ENCODE measurements around the gene CREBRF. TPM values are rescaled to one million over a fixed set of nuclear protein-coding genes. Genes with fewer than 3 reads are reported as not detected.
"Not testable (repeated sequence)": the region's sequence is repeated elsewhere in the genome, so short reads cannot be mapped to it uniquely, and the experiment has no call there.

The CREBRF gene
- total and polyA plus RNA-seq, 2 of the 4 experiments (the other 2 are of a cell fraction), result 3.2 to 16.1 TPM

GRCh38 chr5:173017087-173017486 lies 39.1 kb upstream of the CREBRF start:
- H3K9me3 ChIP-seq (ENCODE audit: control insufficient read depth, insufficient read depth, low read length); H3K9ac ChIP-seq (ENCODE audit: low read depth, low read length); H3K27ac ChIP-seq (ENCODE audit: insufficient read depth, low read length); H2BK120ac ChIP-seq (ENCODE audit: low read depth, low read length); H3K27me3 ChIP-seq (ENCODE audit: control insufficient read depth, insufficient read depth, low read length); H3K4me3 ChIP-seq (ENCODE audit: insufficient read depth, low read depth, low read length); H4K91ac ChIP-seq (ENCODE audit: insufficient read depth, low read depth, low read length); H4K8ac ChIP-seq (ENCODE audit: low read depth in 2 of 2, low read length in 2 of 2); BruUV-seq (replicated peaks); POLR2A ChIA-PET (ENCODE audit: unreplicated experiment); H2AK9ac ChIP-seq (replicated peaks; ENCODE audit: low read depth, low read length, poor library complexity); DNase-seq; intact Hi-C loops (cut with micrococcal nuclease); H2AFZ ChIP-seq (replicated peaks; ENCODE audit: low read length, poor library complexity); H2AK5ac ChIP-seq (ENCODE audit: low read depth, low read length); H3K4me2 ChIP-seq (ENCODE audit: low read depth, low read length); H3K14ac ChIP-seq (replicated peaks; ENCODE audit: low read depth, low read length); dilution Hi-C loops (cut with HindIII; ENCODE audit: low sequenced_read_pairs, unreplicated experiment); H3K23ac ChIP-seq (ENCODE audit: low read depth, low read length); H3K18ac ChIP-seq (ENCODE audit: low read depth, low read length); H4K5ac ChIP-seq (ENCODE audit: low read depth, low read length); H3K4ac ChIP-seq (ENCODE audit: low read depth, low read length); ATAC-seq (ENCODE audit: low read depth); H2BK20ac ChIP-seq (ENCODE audit: low read depth, low read length); in situ Hi-C loops (cut with MboI; ENCODE audit: low sequenced_read_pairs); H3K56ac ChIP-seq (ENCODE audit: extremely low read depth, insufficient read depth, low read length); H2BK15ac ChIP-seq (ENCODE audit: low read depth, low read length): not testable (repeated sequence)
- Histone ChIP-seq H3K4me1 (ENCODE audit: control insufficient read depth, insufficient read depth, low read length) (peaks cover 15% of the 10 kb centered on the region), H2BK5ac (ENCODE audit: low read depth, low read length, poor library complexity, severe bottlenecking) (peak overlapping the region; percentile 65), H3K79me1 (ENCODE audit: low read depth in 1 of 2, low read length in 2 of 2) (peaks cover 36 to 79% of the 10 kb centered on the region in 2 experiments), H4K20me1 (ENCODE audit: insufficient read depth, low read length) (peaks cover 28% of the 10 kb centered on the region), H3K9me1 (ENCODE audit: insufficient read depth, low read length) (peaks cover 20% of the 10 kb centered on the region), H3K36me3 (ENCODE audit: control insufficient read depth, insufficient read depth, low read length) (peaks cover 11% of the 10 kb centered on the region; the same call in 1 of the 2 replicates)
- CTCF ChIA-PET, result interaction anchor here (0.7 kb wide), 1 partner anchor 22 kb away, joined by 3 read pairs; no protein-coding TSS in a partner anchor
- 100% methylated on average over 3 of the region's 15 CpGs; no CpG with 5 or more reads in 1 of the 2 experiments for WGBS, 2 experiments (ENCODE audit: extremely low coverage in 2 of 2, insufficient read length in 1 of 2)

All from IMR-90 (cell line).